Spinal cord (tissue), 10 donors: Measurements from ENCODE around the gene CACHD1. TPM values are rescaled to one million over a fixed set of nuclear protein-coding genes. Genes with fewer than 3 reads are reported as not detected.

Source experiments
- DNase-seq, 6 donors: peaks; one replicate each; pipeline versions ENCODE4 v3.0.0 to v3.0.0-alpha.2; 2013 to 2015; ENCODE audit warnings: low spot score in 6 of 6, low read depth in 4 of 6
- H3K27ac ChIP-seq: one replicate; pipeline ENCODE4 v1.5.1; 2013; ENCODE audit warnings: low read depth, low read length, control low read depth
- H3K27me3 ChIP-seq: one replicate; pipeline ENCODE4 v1.6.1; 2013; ENCODE audit warnings: low read length; ENCODE audit not compliant: control insufficient read depth, insufficient read depth
- H3K36me3 ChIP-seq: one replicate; pipeline ENCODE4 v1.6.1; 2013; ENCODE audit warnings: low read length; ENCODE audit not compliant: control insufficient read depth, insufficient read depth
- H3K4me1 ChIP-seq: one replicate; pipeline ENCODE4 v1.6.1; 2013; ENCODE audit warnings: low read length; ENCODE audit not compliant: control insufficient read depth, insufficient read depth
- H3K4me3 ChIP-seq: one replicate; pipeline ENCODE4 v1.5.1; 2013; ENCODE audit warnings: low read depth, low read length, control low read depth
- H3K9me3 ChIP-seq: one replicate; pipeline ENCODE4 v1.6.1; 2013; ENCODE audit warnings: low read length; ENCODE audit not compliant: control insufficient read depth, insufficient read depth
- WGBS: methylation state at CpG from one replicate; pipeline ENCODE4 v1.1.5; 2013; ENCODE audit warnings: missing lambda C conversion rate; ENCODE audit not compliant: insufficient coverage; 5-methylcytosine and 5-hydroxymethylcytosine counted together
- polyA plus RNA-seq, 2 donors: library from polyadenylated mRNA; unstranded; fragments of 120-200 nt; gene quantifications; one replicate each; pipeline ENCODE4 v1.2.1, GENCODE V29; 2013; ENCODE audit not compliant: insufficient read length in 2 of 2
- total RNA-seq, 2 donors: library from RNA; depleted of rRNA in 1 of 2; stranded (reverse); fragments of 120-200 nt in 1 of 2; fragments of >200 nt in 1 of 2; gene quantifications; one replicate each; pipeline versions ENCODE4 v1.2.3 to v1.2.4, GENCODE V29; 2013 to 2014
- donor health status: healthy.

CACHD1 gene
- total and polyA plus RNA-seq, 4 donors, result 30.7 to 45.0 (median 36.9) TPM

GRCh38 chr1:64480999-64481772, 11.3 kb downstream of the CACHD1 start:
- H3K9me3 ChIP-seq, result no peaks in the 10 kb centered on the region
- H3K36me3 ChIP-seq, result no peaks in the 10 kb centered on the region
- peak in 1 of 6 donors; percentile 43 for DNase-seq
- no peak overlapping the region for H3K4me3 ChIP-seq
- H3K4me1 ChIP-seq, result peaks cover 11% of the 10 kb centered on the region
- no peak overlapping the region for H3K27ac ChIP-seq
- 42% methylated on average over 3 of the region's 4 CpGs for WGBS
- H3K27me3 ChIP-seq, result no peaks in the 10 kb centered on the region

GRCh38 chr1:64482128-64482527, 12.2 kb downstream of the CACHD1 start:
- Histone ChIP-seq H3K4me1 (peaks cover 11% of the 10 kb centered on the region), H3K4me3 (no peak overlapping the region), H3K36me3 (no peaks in the 10 kb centered on the region), H3K27ac (no peak overlapping the region), H3K27me3 (no peaks in the 10 kb centered on the region), H3K9me3 (no peaks in the 10 kb centered on the region)
- no peak for DNase-seq
- WGBS, result 40% methylated on average over 1 of the region's 3 CpGs

GRCh38 chr1:64482720-64483119, 12.8 kb downstream of the CACHD1 start:
- no CpG with 5 or more reads among the region's 1 CpG for WGBS
- H3K27ac ChIP-seq, result no peak overlapping the region

GRCh38 chr1:64483731-64484414, 13.9 kb downstream of the CACHD1 start:
- Histone ChIP-seq H3K4me3 (no peak overlapping the region), H3K9me3 (no peaks in the 10 kb centered on the region), H3K27ac (no peak overlapping the region), H3K36me3 (no peaks in the 10 kb centered on the region), H3K4me1 (peaks cover 11% of the 10 kb centered on the region), H3K27me3 (no peaks in the 10 kb centered on the region)
- DNase-seq, result no peak
- WGBS, result 92% methylated on average over 6 of the region's 7 CpGs

More at GRCh38 chr1:64482720-64483119, 12.8 kb downstream of the CACHD1 start:
- DNase-seq, result no peak
- Histone ChIP-seq H3K4me3 (no peak overlapping the region), H3K27me3 (no peaks in the 10 kb centered on the region), H3K4me1 (peaks cover 11% of the 10 kb centered on the region), H3K36me3 (no peaks in the 10 kb centered on the region), H3K9me3 (no peaks in the 10 kb centered on the region)

GRCh38 chr1:64484651-64485050, 14.7 kb downstream of the CACHD1 start:
- H3K27ac ChIP-seq, result no peak overlapping the region
- no peaks in the 10 kb centered on the region for H3K27me3 ChIP-seq
- no CpG with 5 or more reads among the region's 3 CpGs for WGBS
- peaks cover 11% of the 10 kb centered on the region for H3K4me1 ChIP-seq
- no peaks in the 10 kb centered on the region for H3K36me3 ChIP-seq
- peak in 1 of 6 donors; percentile 47 for DNase-seq
- no peaks in the 10 kb centered on the region for H3K9me3 ChIP-seq
- no peak overlapping the region for H3K4me3 ChIP-seq

GRCh38 chr1:64486193-64486592, 16.3 kb downstream of the CACHD1 start:
- DNase-seq, result no peak
- no peak overlapping the region for H3K27ac ChIP-seq
- 61% methylated on average over 3 of the region's 7 CpGs for WGBS
- H3K4me1 ChIP-seq, result peaks cover 7% of the 10 kb centered on the region
- no peak overlapping the region for H3K4me3 ChIP-seq
- H3K27me3 ChIP-seq, result no peaks in the 10 kb centered on the region
- H3K9me3 ChIP-seq, result no peaks in the 10 kb centered on the region
- H3K36me3 ChIP-seq, result no peaks in the 10 kb centered on the region

GRCh38 chr1:64487061-64487460, 17.1 kb downstream of the CACHD1 start:
- no peak overlapping the region for H3K27ac ChIP-seq
- H3K4me3 ChIP-seq, result no peak overlapping the region
- H3K9me3 ChIP-seq, result no peaks in the 10 kb centered on the region
- no peak for DNase-seq
- H3K36me3 ChIP-seq, result no peaks in the 10 kb centered on the region
- H3K27me3 ChIP-seq, result no peaks in the 10 kb centered on the region
- 100% methylated on average over 1 of the region's 1 CpG for WGBS
- H3K4me1 ChIP-seq, result peaks cover 7% of the 10 kb centered on the region

GRCh38 chr1:64488862-64489261, 18.9 kb downstream of the CACHD1 start:
- Histone ChIP-seq H3K27ac (no peak overlapping the region), H3K9me3 (no peaks in the 10 kb centered on the region)
- no CpG with 5 or more reads among the region's 2 CpGs for WGBS

GRCh38 chr1:64489707-64490106, 19.8 kb downstream of the CACHD1 start:
- H3K4me1 ChIP-seq, result peaks cover 10% of the 10 kb centered on the region
- no peak overlapping the region for H3K27ac ChIP-seq
- H3K4me3 ChIP-seq, result no peak overlapping the region

More at GRCh38 chr1:64488862-64489261, 18.9 kb downstream of the CACHD1 start:
- peaks cover 10% of the 10 kb centered on the region for H3K4me1 ChIP-seq
- H3K36me3 ChIP-seq, result no peaks in the 10 kb centered on the region
- H3K27me3 ChIP-seq, result no peaks in the 10 kb centered on the region
- DNase-seq, result no peak
- H3K4me3 ChIP-seq, result no peak overlapping the region

More at GRCh38 chr1:64489707-64490106, 19.8 kb downstream of the CACHD1 start:
- no peak for DNase-seq
- no peaks in the 10 kb centered on the region for H3K36me3 ChIP-seq
- H3K27me3 ChIP-seq, result no peaks in the 10 kb centered on the region
- no peaks in the 10 kb centered on the region for H3K9me3 ChIP-seq
